HG03521 (cell line): Measurements from ENCODE around the gene CD99.
"Not testable (repeated sequence)": the region's sequence is repeated elsewhere in the genome, so short reads cannot be mapped to it uniquely, and the experiment has no call there.

Source experiments
- ATAC-seq: cut with Tn5 transposase; IDR thresholded peaks from one replicate; pipeline ENCODE4 v1.9.1; 2021; ENCODE audit warnings: mild to moderate bottlenecking, moderate library complexity; ENCODE audit not compliant: unreplicated experiment

Gene CD99

GRCh38 chrX:2766906-2767305 is 75.8 kb downstream of the CD99 start:
- ATAC-seq, result no peak

GRCh38 chrX:2767631-2768455 is 76.7 kb downstream of the CD99 start:
- ATAC-seq, result no peak

- ATAC-seq, result no peak
These were observed 78.5 kb downstream of the CD99 start for GRCh38 chrX:2769615-2770014.

- ATAC-seq, result not testable (repeated sequence)
These were observed 82.3 kb downstream of the CD99 start for GRCh38 chrX:2773166-2774055.

GRCh38 chrX:2774057-2774456 is 83.0 kb downstream of the CD99 start:
- ATAC-seq, result no peak

- no peak for ATAC-seq
These were observed 83.7 kb downstream of the CD99 start for GRCh38 chrX:2774776-2775175.

GRCh38 chrX:2780472-2781225 is 89.6 kb downstream of the CD99 start:
- not testable (repeated sequence) for ATAC-seq

GRCh38 chrX:2781226-2781571 is 90.1 kb downstream of the CD99 start:
- ATAC-seq, result no peak

GRCh38 chrX:2781698-2782097 is 90.6 kb downstream of the CD99 start:
- no peak for ATAC-seq

- no peak for ATAC-seq
These were observed 91.1 kb downstream of the CD99 start for GRCh38 chrX:2782171-2782570.

- no peak for ATAC-seq
These were observed 91.7 kb downstream of the CD99 start for GRCh38 chrX:2782778-2783177.

- ATAC-seq, result no peak
These were observed 92.9 kb downstream of the CD99 start for GRCh38 chrX:2784026-2784425.

- no peak for ATAC-seq
These were observed 94.4 kb downstream of the CD99 start for GRCh38 chrX:2785538-2785937.

GRCh38 chrX:2788980-2789379 is 97.9 kb downstream of the CD99 start:
- no peak for ATAC-seq

GRCh38 chrX:2789569-2789968 is 98.5 kb downstream of the CD99 start:
- ATAC-seq, result no peak
